Posterior cingulate gyrus (tissue), 11 donors: ENCODE results near the gene ADARB1.
A peak's percentile ranks its signal among the peaks of the same experiment; 100 is the strongest.

Source experiments
- DNase-seq, 10 donors: peaks; one replicate each; pipeline versions ENCODE4 v3.0.0 to v3.0.0-alpha.2; 2020 to 2021; ENCODE audit warnings: mixed read lengths in 3 of 10
- intact Hi-C: fragments of 100-400 bp; cut with DNase I; formaldehyde crosslinking; loops from one replicate; pipeline ENCODE4 v1.15.1; 2023

ADARB1 gene

DNA sequence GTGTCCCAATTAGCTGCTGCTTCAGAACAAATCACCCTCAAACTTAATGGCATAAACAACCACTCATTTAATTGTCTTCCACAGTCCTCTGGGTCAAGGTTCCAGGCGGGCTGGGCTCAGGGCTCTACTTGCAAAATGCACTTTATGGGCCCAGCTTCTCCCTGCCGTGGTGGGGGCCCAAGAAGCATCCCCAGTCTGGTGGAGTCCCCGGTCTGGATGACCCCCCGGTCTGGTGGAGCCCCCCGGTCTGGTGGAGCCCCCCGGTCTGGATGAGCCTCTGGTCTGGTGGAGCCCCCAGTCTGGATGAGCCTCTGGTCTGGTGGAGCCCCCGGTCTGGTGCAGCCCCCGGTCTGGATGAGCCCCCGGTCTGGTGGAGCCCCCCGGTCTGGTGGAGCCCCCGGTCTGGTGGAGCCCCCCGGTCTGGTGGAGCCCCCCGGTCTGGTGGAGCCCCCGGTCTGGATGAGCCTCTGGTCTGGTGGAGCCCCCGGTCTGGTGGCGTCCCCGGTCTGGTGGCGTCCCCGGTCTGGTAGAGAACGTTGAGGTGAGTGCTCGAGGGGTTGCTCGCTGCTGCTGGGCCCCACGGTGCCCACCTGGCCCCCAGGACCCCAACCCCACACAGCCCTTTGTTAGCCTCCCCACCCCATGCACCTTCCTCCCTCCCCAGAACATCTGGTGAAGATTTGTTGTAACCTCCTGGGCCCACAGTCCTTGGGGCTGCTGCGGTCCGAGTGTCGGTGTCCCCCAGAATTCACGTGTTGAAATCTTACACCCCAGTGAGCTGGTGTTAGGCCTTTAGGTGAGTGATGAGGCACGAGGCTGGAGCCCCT lies 179.5 kb downstream of the ADARB1 start:
- intact Hi-C loops = no loop called here
- DNase-seq = peak in 1 of 10 donors; percentile 62

- DNase-seq = peak in 1 of 10 donors; percentile 64
- intact Hi-C loops = no loop called here
Measured at GRCh38 chr21:45254460-45254930, 180.1 kb downstream of the ADARB1 start.

GRCh38 chr21:45255381-45256020 lies 181.1 kb downstream of the ADARB1 start:
- DNase-seq = peak in 1 of 10 donors; percentile 61
- intact Hi-C loops = no loop called here

DNA sequence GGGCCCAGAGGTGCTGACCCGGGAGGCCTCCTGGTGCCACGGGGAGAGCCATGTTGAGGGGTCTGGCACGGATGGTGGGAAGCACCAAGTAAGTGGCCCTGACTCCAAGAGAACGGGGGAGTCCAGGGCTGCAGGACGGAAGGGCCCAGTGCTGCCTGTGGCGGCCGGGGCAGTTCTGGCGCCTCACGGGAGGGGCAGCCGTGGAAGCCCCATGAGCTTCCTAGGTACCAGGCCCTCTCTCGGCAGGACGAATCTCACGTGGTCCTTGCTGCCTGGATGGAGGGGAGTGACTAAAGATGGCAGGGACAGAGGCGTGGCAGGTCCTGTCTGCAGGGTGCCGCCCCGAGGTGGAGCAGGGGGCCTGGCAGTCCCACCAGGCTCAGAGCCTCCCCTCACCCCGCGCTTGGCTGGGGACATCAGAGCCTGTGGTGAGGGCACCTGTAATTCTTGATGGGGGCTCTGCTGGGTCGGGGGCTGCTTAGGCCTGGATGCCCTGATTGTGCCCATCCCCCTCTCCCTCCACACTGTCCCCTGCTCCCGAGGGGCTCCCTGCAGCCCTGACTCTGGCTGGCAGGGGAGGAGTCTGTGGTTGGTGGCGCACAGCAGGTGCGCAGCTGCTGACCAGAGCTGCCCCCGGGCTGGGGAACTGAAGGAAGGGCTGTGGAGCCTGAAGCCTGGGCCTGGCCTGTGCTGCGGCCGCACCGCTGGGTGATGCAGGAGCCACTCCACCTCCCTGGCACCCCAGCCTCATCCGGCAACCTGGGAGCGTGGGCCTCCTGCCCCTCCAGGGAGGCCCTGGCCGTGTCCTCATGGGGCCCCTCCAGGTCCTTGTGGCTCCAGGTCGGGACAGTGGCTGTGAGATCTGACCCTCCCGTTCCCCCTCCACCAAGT lies 181.9 kb downstream of the ADARB1 start:
- peak in 2 of 10 donors; percentile 71 for DNase-seq
- intact Hi-C loops = no loop called here

GRCh38 chr21:45256912-45257672 lies 182.7 kb downstream of the ADARB1 start:
- peak in 2 of 10 donors; percentile 59 to 75 for DNase-seq
- intact Hi-C loops = no loop called here

DNA sequence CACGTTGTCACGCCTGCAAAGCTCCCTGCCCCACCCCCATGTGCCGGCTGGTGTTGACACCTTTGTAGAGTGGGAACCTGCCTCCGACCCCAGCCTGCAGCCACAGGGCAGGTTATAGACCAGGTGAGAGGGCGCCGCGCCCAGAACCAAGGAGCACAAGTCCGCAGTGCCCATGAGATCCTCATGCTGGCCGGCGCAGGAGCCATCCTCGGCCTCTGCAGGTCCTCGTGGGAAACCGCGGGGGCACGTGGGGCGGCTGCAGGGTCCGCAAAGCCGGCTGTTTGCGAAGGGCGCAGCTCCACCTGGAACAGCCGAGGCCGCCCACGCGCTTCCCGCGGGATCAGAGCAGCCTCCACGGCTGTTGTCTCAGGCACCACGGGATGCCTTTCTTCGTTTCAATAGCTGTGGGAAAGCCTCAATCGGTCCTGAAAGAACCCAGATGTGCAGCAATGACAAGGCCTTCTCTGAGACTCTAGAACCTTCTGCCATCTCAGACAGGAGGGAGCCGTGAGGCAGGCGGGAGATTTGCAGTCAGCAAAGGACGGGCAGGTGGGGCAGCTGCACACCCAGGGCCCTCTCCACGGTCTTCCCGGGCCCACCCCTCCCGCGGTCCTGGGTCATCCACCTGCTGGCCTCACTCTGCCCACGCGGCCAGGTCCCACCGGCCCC lies 183.4 kb downstream of the ADARB1 start:
- DNase-seq = peak in 3 of 10 donors; percentile 68 to 77 (median 70)
- intact Hi-C loops = no loop called here

DNA sequence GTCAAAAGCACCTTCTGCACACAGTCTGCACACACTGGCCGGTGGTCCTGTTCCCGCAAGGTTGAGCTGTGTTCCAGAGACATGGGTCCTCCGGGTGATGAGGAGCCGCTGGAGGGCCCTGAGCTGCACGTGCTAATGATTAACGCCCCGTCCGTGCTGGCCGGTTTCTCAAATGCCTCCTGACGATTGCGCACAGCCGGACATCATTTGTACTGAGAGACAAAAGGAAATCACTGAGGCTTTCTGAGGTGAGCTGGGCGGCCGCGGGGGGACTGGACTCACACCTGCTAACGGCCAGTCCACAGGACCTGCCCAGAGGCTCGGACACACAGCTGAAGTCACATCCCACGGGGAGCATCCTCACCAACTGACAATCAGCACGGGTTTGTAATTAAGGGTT lies 184.1 kb downstream of the ADARB1 start:
- intact Hi-C loops = no loop called here
- peak in 3 of 10 donors; percentile 51 to 66 (median 55) for DNase-seq

DNA sequence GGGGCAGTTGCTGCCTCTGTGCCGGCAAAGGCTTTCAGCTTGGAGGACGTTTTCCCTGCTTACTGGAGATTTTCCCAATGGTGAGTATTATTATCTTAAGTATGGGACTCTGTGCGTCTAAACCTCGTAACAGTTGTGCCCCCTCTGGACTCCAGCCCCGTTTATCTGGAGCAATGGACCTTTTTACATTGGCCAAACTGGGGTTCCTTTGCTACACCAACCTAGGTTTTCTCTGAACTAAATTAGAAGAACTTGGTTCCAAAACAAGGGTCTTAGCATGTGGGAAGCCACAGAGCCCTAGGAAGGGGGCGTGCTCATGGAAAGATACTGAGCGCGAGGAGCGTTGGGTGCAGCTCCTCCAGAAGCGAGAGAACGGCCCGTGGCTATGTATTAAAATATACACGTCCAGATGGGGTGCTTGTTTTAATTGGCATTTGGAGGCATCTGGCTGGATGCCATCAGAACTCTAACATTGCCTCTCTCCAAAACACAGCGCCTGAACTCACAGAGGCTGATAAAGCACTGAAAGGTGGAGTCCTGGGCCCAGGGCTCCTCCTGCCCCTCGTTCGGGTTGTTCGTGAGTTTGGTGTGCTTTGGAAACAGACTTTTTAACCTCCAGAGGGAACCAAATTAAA lies 184.9 kb downstream of the ADARB1 start:
- intact Hi-C loops = no loop called here
- no peak for DNase-seq

DNA sequence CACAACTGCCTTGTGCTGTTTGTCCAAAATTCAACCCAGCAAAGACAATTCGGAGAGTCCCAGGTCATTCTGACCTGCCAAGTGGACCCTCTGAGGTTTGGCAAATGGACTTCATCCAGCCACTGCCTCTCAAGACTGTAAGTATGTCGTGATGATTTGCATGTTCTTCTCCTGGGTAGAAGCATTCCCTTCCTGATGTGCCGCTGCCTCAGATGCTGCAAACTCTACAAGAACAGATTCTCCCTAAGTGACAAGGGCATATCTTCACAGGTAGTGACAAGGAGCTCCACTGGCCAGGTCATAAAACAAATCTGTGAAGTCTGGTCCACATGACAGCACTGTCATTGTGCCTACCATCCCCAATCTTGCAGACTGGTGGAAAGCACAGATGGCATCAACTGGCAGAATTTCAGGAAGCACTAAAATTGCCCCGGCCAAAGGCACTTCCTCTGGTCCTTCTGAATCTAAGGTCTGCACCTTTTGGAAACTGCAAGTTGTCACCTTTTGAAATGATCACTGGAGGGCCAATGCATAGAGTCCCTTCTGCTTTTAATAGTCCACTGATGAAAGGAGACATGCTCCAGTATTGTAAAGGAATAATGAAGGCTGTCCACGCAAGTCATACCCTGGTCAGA lies 185.9 kb downstream of the ADARB1 start:
- no peak for DNase-seq
- intact Hi-C loops = no loop called here

GRCh38 chr21:45261093-45261492 lies 186.7 kb downstream of the ADARB1 start:
- intact Hi-C loops = no loop called here
- no peak for DNase-seq

DNA sequence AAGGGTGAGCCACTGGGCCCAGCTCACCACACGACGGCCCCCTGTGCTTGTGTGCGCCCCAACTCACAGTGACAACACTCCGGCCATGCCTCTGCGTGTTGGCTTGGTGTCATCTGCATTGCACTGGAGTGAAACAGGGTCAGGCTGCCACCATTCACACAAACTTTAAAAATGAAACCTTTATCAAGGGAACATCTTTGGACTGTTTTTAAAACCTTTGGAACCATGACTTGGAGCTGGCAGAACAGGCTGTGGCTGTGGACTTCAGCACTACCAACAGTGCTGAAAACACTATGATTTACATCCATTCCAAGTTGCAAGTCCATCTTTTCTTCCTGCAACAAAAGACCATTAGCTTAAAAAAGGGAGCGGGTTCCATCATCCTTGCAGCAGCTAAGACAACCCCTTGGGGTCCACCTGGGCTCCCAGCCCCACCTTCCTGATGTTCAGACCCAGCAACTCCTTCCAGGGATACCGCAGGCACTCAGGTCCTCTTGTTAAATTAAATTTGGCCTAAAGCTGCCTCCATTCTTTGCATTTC lies 187.7 kb downstream of the ADARB1 start:
- intact Hi-C loops = no loop called here
- DNase-seq = no peak

- peak in 2 of 10 donors; percentile 55 to 64 for DNase-seq
- intact Hi-C loops = no loop called here
Measured at GRCh38 chr21:45262616-45263015, 188.2 kb downstream of the ADARB1 start.

DNA sequence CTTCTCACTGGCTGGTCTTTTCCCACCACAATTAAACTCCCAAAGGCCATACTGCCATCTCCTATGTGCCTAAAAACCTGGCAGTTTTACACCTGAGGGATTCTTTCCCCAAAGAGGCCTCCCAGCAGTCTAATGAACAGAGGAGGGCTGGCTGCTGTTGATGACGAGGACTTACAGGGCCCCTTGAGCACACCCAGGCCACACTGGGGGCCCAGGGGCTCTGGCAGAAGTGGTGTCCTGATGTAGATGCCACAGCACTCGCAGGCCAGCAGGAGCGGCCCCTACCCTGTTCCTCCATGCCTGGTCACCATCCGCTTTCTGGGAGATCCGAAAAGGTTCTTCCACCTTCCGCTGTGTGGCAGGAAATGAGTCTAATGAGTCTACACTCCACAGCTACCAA lies 189.2 kb downstream of the ADARB1 start:
- no peak for DNase-seq
- intact Hi-C loops = no loop called here

- DNase-seq = peak in 1 of 10 donors; percentile 67
- intact Hi-C loops = no loop called here
Measured at GRCh38 chr21:45264146-45264911, 189.9 kb downstream of the ADARB1 start.

GRCh38 chr21:45264912-45265515 lies 190.6 kb downstream of the ADARB1 start:
- intact Hi-C loops = no loop called here
- peak in 3 of 10 donors; percentile 4 to 84 (median 81) for DNase-seq

DNA sequence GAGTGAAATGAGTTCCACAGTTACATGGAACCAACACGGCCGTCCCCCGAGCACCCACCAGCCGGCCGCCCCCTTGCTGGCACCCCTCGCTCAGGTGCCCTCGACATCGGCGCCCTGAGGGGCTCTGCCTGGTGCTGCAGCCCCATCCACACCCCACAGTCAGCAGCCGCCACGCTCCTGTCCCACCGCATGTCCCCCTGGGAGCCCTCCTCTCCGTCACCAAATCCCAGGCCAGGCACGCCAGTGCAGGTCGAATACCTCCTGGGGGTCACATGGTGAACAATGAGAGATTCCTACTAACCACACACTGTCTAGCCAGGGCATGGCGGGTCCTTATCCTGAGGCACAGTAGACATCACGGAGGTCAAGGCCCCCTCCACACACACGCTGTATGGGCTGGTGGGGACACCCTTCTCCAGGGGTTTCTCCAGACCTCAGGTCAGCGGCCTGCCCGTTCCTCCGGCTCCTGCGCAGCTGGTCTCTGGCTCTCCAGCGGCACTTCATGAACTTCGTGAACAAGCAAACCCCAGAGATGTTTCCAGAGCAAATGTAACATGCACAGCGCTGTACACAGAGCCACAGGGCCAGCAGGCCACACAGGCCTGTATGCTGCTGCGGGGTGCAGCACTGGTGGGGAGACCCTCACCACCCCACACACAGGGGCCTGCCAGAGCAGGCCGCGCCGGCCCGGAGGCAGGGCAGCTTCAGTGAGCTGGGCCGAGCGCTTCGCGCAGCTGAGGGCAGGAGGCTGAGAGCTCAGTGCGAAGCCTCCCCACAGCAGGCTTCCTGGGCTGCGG lies 191.5 kb downstream of the ADARB1 start:
- intact Hi-C loops = no loop called here

More for the DNA sequence above, 191.5 kb downstream of the ADARB1 start:
- DNase-seq = peak in 3 of 10 donors; percentile 1 to 74 (median 49)
